WTC11 (cell line): ENCODE results near the gene ANKRD49. TPM values are rescaled to one million over a fixed set of nuclear protein-coding genes. Genes with fewer than 3 reads are reported as not detected.

Experiments used
- ATAC-seq: fragments of 200-7000 bp; cut with Tn5 transposase; 2 replicates; pipeline ENCODE4 v1.10.0; 2021; ENCODE audit warnings: mild to moderate bottlenecking, moderate library complexity
- CTCF ChIA-PET: fragments of 300-600 bp; sonication (Branson Sonifier 250); formaldehyde crosslinking; loops from one replicate; lab custom pipeline; 2021; ENCODE audit warnings: antibody characterized with exemption; lab: Charles Lee
- POLR2A ChIA-PET: fragments of 350-600 bp; sonication (Branson Sonifier 250); formaldehyde crosslinking; loops from one replicate; lab custom pipeline; 2021; ENCODE audit warnings: antibody characterized with exemption; lab: Charles Lee
- DNase-seq: peaks from one replicate; pipeline ENCODE4 v3.0.0; 2021; ENCODE audit warnings: low spot score
- H3K27ac Mint-ChIP-seq: 2 replicates; pipeline ENCODE4 v1.8.0; 2021; ENCODE audit warnings: mixed read lengths
- H3K27me3 Mint-ChIP-seq: 2 replicates; pipeline ENCODE4 v1.8.0; 2021; ENCODE audit warnings: low read depth, mild to moderate bottlenecking, moderate library complexity, mixed read lengths
- H3K36me3 Mint-ChIP-seq: 2 replicates; pipeline ENCODE4 v1.8.0; 2021; ENCODE audit warnings: mixed read lengths
- H3K4me1 Mint-ChIP-seq: 2 replicates; pipeline ENCODE4 v1.8.0; 2022; ENCODE audit warnings: mixed read lengths
- H3K4me3 Mint-ChIP-seq: 2 replicates; pipeline ENCODE4 v1.8.0; 2021; ENCODE audit warnings: mild to moderate bottlenecking, moderate library complexity, mixed read lengths
- H3K9me3 Mint-ChIP-seq: 2 replicates; pipeline ENCODE4 v1.8.0; 2021; ENCODE audit warnings: mixed read lengths
- ATF1 ChIP-seq: sonication (generic); formaldehyde crosslinking; IDR thresholded peaks from 2 replicates; pipeline ENCODE4 v1.8.1; 2023; ENCODE audit warnings: mild to moderate bottlenecking, moderate library complexity, missing genetic modification reagents
- MYBL2 ChIP-seq: sonication (generic); formaldehyde crosslinking; IDR thresholded peaks from 2 replicates; pipeline ENCODE4 v1.8.1; 2023; ENCODE audit warnings: mild to moderate bottlenecking, moderate library complexity, missing genetic modification reagents
- OVOL2 ChIP-seq: fragments of 250-450 bp; sonication (Bioruptor Pico); IDR thresholded peaks from 2 replicates; pipeline ENCODE4 v1.9.0; 2021; ENCODE audit warnings: mild to moderate bottlenecking, borderline replicate concordance
- RELA ChIP-seq: sonication (generic); formaldehyde crosslinking; IDR thresholded peaks from 2 replicates; pipeline ENCODE4 v1.8.1; 2022; ENCODE audit warnings: missing genetic modification reagents, mild to moderate bottlenecking, borderline replicate concordance
- TCF7 ChIP-seq: sonication (generic); formaldehyde crosslinking; IDR thresholded peaks from 2 replicates; pipeline ENCODE4 v1.8.0; 2022; ENCODE audit warnings: mild to moderate bottlenecking, low read depth, missing genetic modification reagents, moderate library complexity
- TEAD4 ChIP-seq: sonication (generic); formaldehyde crosslinking; IDR thresholded peaks from 2 replicates; pipeline ENCODE4 v1.8.0; 2022; ENCODE audit warnings: mild to moderate bottlenecking, missing genetic modification reagents
- ZNF121 ChIP-seq: sonication (generic); formaldehyde crosslinking; IDR thresholded peaks from 2 replicates; pipeline ENCODE4 v1.8.0; 2023; ENCODE audit warnings: missing genetic modification reagents
- ZNF423 ChIP-seq: fragments of 250-450 bp; sonication (Bioruptor Pico); IDR thresholded peaks from 2 replicates; pipeline ENCODE4 v2.1.2; 2022; ENCODE audit warnings: mild to moderate bottlenecking, moderate library complexity
- total RNA-seq: library from RNA; stranded (reverse); gene quantifications from 3 replicates; pipeline ENCODE4 v1.2.3, GENCODE V29; 2021
- TF ChIP-seq, protein P1 (sequence below): fragments of 250-450 bp; sonication (Bioruptor Pico); IDR thresholded peaks from 2 replicates; pipeline ENCODE4 v1.9.0; 2021; ENCODE audit warnings: moderate library complexity, mild to moderate bottlenecking, inconsistent platforms, borderline replicate concordance
- TF ChIP-seq, protein P2 (sequence below): sonication (generic); formaldehyde crosslinking; IDR thresholded peaks from 2 replicates; pipeline ENCODE4 v1.8.1; 2023; ENCODE audit warnings: mild to moderate bottlenecking, missing genetic modification reagents, moderate library complexity
- TF ChIP-seq, protein P3 (sequence below): sonication (generic); formaldehyde crosslinking; IDR thresholded peaks from 2 replicates; pipeline ENCODE4 v1.8.0; 2023; ENCODE audit warnings: missing genetic modification reagents
- TF ChIP-seq, protein P4 (sequence below): fragments of 250-450 bp; sonication (Bioruptor Pico); IDR thresholded peaks from 2 replicates; pipeline ENCODE4 v1.9.0; 2021; ENCODE audit warnings: mild to moderate bottlenecking
- TF ChIP-seq, protein P5 (sequence below): fragments of 250-450 bp; sonication (Bioruptor Pico); IDR thresholded peaks from 2 replicates; pipeline ENCODE4 v1.8.0; 2021; ENCODE audit warnings: mild to moderate bottlenecking
- TF ChIP-seq, protein P6 (sequence below): sonication (generic); formaldehyde crosslinking; IDR thresholded peaks from 2 replicates; pipeline ENCODE4 v1.8.0; 2023; ENCODE audit warnings: missing genetic modification reagents, mild to moderate bottlenecking, borderline replicate concordance
- TF ChIP-seq, protein P7 (sequence below): fragments of 250-450 bp; sonication (Bioruptor Pico); IDR thresholded peaks from 2 replicates; pipeline ENCODE4 v2.1.2; 2022; ENCODE audit warnings: mild to moderate bottlenecking, moderate library complexity
- TF ChIP-seq, protein P8 (sequence below): sonication (generic); formaldehyde crosslinking; IDR thresholded peaks from 2 replicates; pipeline ENCODE4 v1.8.1; 2023; ENCODE audit warnings: mild to moderate bottlenecking, missing genetic modification reagents
- TF ChIP-seq, protein P9 (sequence below): sonication (generic); formaldehyde crosslinking; IDR thresholded peaks from 2 replicates; pipeline ENCODE4 v1.8.0; 2022; ENCODE audit warnings: mild to moderate bottlenecking, missing genetic modification reagents

Gene ANKRD49
- total RNA-seq, 1 experiment from 2014 or later, result 9.5 TPM

DNA sequence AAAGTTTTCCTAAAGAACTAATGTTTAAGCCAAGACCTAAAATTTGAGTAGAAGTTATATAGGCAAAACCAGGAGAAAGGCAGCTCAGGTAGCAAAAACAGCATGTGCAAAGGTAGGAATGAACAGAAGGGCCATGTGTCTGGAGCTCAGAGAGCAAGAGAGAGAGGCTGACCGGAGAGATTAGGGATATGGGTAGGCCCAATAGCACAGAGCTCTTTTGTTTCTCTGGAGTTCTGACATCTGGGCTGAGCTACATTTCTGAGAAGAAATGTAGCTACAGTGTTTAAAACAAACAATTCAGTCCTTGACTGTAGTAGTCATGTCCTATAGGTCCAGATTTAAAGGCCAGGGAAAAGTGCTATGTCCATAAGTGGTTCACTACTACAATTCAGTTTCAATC, 22.9 kb downstream of the ANKRD49 start:
- peaks cover 5% of the 10 kb centered on the region for H3K4me1 Mint-ChIP-seq
- POLR2A ChIA-PET, result no interaction called here
- H3K9me3 Mint-ChIP-seq, result no peaks in the 10 kb centered on the region
- TF ChIP-seq, protein P1, sequence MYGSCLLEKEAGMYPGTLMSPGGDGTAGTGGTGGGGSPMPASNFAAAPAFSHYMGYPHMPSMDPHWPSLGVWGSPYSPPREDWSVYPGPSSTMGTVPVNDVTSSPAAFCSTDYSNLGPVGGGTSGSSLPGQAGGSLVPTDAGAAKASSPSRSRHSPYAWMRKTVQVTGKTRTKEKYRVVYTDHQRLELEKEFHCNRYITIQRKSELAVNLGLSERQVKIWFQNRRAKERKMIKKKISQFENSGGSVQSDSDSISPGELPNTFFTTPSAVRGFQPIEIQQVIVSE (CRISPR knock-in tag), result no peak
- TF ChIP-seq, protein P2, sequence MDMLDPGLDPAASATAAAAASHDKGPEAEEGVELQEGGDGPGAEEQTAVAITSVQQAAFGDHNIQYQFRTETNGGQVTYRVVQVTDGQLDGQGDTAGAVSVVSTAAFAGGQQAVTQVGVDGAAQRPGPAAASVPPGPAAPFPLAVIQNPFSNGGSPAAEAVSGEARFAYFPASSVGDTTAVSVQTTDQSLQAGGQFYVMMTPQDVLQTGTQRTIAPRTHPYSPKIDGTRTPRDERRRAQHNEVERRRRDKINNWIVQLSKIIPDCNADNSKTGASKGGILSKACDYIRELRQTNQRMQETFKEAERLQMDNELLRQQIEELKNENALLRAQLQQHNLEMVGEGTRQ (CRISPR knock-in tag), result no peak
- TF ChIP-seq, protein P3, sequence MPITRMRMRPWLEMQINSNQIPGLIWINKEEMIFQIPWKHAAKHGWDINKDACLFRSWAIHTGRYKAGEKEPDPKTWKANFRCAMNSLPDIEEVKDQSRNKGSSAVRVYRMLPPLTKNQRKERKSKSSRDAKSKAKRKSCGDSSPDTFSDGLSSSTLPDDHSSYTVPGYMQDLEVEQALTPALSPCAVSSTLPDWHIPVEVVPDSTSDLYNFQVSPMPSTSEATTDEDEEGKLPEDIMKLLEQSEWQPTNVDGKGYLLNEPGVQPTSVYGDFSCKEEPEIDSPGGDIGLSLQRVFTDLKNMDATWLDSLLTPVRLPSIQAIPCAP (CRISPR knock-in tag), result no peak
- no peak for TF ChIP-seq ATF1
- no peak for TF ChIP-seq OVOL2 (CRISPR knock-in tag)
- TF ChIP-seq, protein P4, sequence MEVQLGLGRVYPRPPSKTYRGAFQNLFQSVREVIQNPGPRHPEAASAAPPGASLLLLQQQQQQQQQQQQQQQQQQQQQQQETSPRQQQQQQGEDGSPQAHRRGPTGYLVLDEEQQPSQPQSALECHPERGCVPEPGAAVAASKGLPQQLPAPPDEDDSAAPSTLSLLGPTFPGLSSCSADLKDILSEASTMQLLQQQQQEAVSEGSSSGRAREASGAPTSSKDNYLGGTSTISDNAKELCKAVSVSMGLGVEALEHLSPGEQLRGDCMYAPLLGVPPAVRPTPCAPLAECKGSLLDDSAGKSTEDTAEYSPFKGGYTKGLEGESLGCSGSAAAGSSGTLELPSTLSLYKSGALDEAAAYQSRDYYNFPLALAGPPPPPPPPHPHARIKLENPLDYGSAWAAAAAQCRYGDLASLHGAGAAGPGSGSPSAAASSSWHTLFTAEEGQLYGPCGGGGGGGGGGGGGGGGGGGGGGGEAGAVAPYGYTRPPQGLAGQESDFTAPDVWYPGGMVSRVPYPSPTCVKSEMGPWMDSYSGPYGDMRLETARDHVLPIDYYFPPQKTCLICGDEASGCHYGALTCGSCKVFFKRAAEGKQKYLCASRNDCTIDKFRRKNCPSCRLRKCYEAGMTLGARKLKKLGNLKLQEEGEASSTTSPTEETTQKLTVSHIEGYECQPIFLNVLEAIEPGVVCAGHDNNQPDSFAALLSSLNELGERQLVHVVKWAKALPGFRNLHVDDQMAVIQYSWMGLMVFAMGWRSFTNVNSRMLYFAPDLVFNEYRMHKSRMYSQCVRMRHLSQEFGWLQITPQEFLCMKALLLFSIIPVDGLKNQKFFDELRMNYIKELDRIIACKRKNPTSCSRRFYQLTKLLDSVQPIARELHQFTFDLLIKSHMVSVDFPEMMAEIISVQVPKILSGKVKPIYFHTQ (CRISPR knock-in tag), result no peak
- TF ChIP-seq, protein P5, sequence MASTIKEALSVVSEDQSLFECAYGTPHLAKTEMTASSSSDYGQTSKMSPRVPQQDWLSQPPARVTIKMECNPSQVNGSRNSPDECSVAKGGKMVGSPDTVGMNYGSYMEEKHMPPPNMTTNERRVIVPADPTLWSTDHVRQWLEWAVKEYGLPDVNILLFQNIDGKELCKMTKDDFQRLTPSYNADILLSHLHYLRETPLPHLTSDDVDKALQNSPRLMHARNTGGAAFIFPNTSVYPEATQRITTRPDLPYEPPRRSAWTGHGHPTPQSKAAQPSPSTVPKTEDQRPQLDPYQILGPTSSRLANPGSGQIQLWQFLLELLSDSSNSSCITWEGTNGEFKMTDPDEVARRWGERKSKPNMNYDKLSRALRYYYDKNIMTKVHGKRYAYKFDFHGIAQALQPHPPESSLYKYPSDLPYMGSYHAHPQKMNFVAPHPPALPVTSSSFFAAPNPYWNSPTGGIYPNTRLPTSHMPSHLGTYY (CRISPR knock-in tag), result no peak
- TF ChIP-seq ZNF423 (CRISPR knock-in tag), result no peak
- TF ChIP-seq MYBL2, result no peak
- TF ChIP-seq, all 79 proteins: peak for 0
- ATAC-seq (no peak), DNase-seq (no peak)
- peaks cover 45% of the 10 kb centered on the region for H3K27me3 Mint-ChIP-seq
- CTCF ChIA-PET, result interaction anchor here (1.1 to 2.0 kb wide), 3 partner anchors 12 to 621 kb away, joined by 5 to 8 read pairs (median 6); no protein-coding TSS in a partner anchor
- no peak overlapping the region for H3K4me3 Mint-ChIP-seq
- no peaks in the 10 kb centered on the region for H3K36me3 Mint-ChIP-seq
- H3K27ac Mint-ChIP-seq, result no peak overlapping the region

DNA sequence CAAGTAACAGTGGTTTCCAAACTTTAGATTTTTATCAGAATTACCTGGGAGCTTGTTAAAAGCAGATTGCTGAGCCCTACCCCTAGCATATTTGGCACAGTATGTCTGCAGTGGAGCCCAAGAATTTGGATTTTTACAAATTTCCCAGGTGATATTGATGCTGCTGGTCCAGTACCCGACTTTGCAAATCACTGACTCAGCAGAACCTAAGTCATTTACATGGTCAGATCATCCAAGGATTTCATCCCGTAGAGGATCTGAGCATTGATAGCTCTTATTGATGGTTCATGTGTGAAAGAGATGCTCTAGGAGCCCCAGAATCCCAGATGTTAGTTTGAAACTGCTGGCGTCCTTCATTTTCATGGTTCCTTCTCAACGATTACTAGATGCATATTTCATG, 24.5 kb downstream of the ANKRD49 start:
- no peaks in the 10 kb centered on the region for H3K9me3 Mint-ChIP-seq
- H3K36me3 Mint-ChIP-seq, result no peaks in the 10 kb centered on the region
- POLR2A ChIA-PET, result no interaction called here
- H3K4me1 Mint-ChIP-seq, result no peaks in the 10 kb centered on the region
- H3K27me3 Mint-ChIP-seq, result peaks cover 30% of the 10 kb centered on the region
- no peak overlapping the region for H3K27ac Mint-ChIP-seq
- no peak overlapping the region for H3K4me3 Mint-ChIP-seq
- ATAC-seq (no peak), DNase-seq (no peak)
- CTCF ChIA-PET, result no interaction called here
- TF ChIP-seq TCF7 (no peak), TEAD4 (CRISPR knock-in tag) (no peak), ZNF121 (CRISPR knock-in tag) (no peak), RELA (CRISPR knock-in tag) (no peak)
- TF ChIP-seq, protein P6, sequence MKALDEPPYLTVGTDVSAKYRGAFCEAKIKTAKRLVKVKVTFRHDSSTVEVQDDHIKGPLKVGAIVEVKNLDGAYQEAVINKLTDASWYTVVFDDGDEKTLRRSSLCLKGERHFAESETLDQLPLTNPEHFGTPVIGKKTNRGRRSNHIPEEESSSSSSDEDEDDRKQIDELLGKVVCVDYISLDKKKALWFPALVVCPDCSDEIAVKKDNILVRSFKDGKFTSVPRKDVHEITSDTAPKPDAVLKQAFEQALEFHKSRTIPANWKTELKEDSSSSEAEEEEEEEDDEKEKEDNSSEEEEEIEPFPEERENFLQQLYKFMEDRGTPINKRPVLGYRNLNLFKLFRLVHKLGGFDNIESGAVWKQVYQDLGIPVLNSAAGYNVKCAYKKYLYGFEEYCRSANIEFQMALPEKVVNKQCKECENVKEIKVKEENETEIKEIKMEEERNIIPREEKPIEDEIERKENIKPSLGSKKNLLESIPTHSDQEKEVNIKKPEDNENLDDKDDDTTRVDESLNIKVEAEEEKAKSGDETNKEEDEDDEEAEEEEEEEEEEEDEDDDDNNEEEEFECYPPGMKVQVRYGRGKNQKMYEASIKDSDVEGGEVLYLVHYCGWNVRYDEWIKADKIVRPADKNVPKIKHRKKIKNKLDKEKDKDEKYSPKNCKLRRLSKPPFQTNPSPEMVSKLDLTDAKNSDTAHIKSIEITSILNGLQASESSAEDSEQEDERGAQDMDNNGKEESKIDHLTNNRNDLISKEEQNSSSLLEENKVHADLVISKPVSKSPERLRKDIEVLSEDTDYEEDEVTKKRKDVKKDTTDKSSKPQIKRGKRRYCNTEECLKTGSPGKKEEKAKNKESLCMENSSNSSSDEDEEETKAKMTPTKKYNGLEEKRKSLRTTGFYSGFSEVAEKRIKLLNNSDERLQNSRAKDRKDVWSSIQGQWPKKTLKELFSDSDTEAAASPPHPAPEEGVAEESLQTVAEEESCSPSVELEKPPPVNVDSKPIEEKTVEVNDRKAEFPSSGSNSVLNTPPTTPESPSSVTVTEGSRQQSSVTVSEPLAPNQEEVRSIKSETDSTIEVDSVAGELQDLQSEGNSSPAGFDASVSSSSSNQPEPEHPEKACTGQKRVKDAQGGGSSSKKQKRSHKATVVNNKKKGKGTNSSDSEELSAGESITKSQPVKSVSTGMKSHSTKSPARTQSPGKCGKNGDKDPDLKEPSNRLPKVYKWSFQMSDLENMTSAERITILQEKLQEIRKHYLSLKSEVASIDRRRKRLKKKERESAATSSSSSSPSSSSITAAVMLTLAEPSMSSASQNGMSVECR, result no peak
- TF ChIP-seq, protein P7, sequence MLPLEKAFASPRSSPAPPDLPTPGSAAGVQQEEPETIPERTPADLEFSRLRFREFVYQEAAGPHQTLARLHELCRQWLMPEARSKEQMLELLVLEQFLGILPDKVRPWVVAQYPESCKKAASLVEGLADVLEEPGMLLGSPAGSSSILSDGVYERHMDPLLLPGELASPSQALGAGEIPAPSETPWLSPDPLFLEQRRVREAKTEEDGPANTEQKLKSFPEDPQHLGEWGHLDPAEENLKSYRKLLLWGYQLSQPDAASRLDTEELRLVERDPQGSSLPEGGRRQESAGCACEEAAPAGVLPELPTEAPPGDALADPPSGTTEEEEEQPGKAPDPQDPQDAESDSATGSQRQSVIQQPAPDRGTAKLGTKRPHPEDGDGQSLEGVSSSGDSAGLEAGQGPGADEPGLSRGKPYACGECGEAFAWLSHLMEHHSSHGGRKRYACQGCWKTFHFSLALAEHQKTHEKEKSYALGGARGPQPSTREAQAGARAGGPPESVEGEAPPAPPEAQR (CRISPR knock-in tag), result no peak
- TF ChIP-seq, protein P8, sequence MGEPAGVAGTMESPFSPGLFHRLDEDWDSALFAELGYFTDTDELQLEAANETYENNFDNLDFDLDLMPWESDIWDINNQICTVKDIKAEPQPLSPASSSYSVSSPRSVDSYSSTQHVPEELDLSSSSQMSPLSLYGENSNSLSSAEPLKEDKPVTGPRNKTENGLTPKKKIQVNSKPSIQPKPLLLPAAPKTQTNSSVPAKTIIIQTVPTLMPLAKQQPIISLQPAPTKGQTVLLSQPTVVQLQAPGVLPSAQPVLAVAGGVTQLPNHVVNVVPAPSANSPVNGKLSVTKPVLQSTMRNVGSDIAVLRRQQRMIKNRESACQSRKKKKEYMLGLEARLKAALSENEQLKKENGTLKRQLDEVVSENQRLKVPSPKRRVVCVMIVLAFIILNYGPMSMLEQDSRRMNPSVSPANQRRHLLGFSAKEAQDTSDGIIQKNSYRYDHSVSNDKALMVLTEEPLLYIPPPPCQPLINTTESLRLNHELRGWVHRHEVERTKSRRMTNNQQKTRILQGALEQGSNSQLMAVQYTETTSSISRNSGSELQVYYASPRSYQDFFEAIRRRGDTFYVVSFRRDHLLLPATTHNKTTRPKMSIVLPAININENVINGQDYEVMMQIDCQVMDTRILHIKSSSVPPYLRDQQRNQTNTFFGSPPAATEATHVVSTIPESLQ (CRISPR knock-in tag), result no peak
- TF ChIP-seq, protein P9, sequence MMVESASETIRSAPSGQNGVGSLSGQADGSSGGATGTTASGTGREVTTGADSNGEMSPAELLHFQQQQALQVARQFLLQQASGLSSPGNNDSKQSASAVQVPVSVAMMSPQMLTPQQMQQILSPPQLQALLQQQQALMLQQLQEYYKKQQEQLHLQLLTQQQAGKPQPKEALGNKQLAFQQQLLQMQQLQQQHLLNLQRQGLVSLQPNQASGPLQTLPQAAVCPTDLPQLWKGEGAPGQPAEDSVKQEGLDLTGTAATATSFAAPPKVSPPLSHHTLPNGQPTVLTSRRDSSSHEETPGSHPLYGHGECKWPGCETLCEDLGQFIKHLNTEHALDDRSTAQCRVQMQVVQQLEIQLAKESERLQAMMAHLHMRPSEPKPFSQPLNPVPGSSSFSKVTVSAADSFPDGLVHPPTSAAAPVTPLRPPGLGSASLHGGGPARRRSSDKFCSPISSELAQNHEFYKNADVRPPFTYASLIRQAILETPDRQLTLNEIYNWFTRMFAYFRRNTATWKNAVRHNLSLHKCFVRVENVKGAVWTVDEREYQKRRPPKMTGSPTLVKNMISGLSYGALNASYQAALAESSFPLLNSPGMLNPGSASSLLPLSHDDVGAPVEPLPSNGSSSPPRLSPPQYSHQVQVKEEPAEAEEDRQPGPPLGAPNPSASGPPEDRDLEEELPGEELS, result no peak
- TF ChIP-seq, protein P1 (CRISPR knock-in tag), result no peak
